GM18508 (cell line): ENCODE measurements around the gene PSG11.
"Not testable (repeated sequence)": the region's sequence is repeated elsewhere in the genome, so short reads cannot be mapped to it uniquely, and the experiment has no call there.

Experiments
- ATAC-seq: cut with Tn5 transposase; IDR thresholded peaks from one replicate; pipeline ENCODE4 v1.9.1; 2021; ENCODE audit warnings: moderate number of reproducible peaks; ENCODE audit not compliant: insufficient read depth, unreplicated experiment

The PSG11 gene

GRCh38 chr19:42989851-42990250 lies 36.4 kb downstream of the PSG11 start:
- ATAC-seq: no peak

DNA sequence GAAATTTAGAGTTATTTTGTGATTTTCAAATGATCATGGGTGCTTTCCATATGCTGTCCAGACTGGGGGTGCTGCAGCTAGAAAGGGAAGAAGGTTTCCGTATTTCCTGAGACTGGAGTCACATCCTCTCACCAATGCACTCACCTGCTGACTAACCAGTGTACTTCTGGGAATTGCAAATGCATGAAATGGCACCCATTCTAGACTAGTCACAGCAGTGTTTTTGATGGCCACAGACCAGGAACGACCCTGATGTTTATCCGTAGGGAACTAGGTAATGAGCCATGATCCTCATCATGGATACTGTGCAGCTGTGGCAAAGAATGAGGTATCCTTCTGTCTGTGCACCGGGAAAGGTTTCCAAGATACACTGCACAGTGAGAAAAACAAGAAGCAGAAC lies 37.1 kb downstream of the PSG11 start:
- ATAC-seq: not testable (repeated sequence)

- not testable (repeated sequence) for ATAC-seq
These were observed 38.1 kb downstream of the PSG11 start for GRCh38 chr19:42988206-42988605.

DNA sequence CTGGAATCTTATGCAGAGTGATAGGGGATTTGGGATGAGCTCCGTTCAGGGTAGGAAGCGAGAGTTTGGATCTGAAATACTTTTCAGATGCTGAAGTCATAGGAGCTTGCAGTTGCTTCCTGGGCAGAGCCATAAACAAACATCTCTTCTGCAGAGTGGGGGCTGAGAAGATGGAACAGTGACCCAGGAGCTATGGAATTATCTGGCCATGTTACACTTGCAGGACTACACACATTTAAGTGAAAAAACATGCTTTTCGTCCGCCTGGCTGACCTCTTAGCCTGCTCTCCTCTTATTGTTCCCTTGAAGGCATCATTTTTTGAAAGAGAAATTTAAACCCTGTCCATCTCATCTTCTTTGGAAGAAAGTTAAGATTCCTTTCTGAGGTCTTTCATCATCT lies 40.7 kb downstream of the PSG11 start:
- no peak for ATAC-seq

- ATAC-seq: not testable (repeated sequence)
These were observed 44.2 kb downstream of the PSG11 start for GRCh38 chr19:42982111-42982510.

- ATAC-seq: not testable (repeated sequence)
These were observed 54.8 kb downstream of the PSG11 start for GRCh38 chr19:42971451-42971850.

GRCh38 chr19:42965176-42965575 lies 61.1 kb downstream of the PSG11 start:
- ATAC-seq: no peak

GRCh38 chr19:42961119-42961518 lies 65.2 kb downstream of the PSG11 start:
- ATAC-seq: no peak
